ENCODE measurements around the gene SYT9.

Gene SYT9

DNA sequence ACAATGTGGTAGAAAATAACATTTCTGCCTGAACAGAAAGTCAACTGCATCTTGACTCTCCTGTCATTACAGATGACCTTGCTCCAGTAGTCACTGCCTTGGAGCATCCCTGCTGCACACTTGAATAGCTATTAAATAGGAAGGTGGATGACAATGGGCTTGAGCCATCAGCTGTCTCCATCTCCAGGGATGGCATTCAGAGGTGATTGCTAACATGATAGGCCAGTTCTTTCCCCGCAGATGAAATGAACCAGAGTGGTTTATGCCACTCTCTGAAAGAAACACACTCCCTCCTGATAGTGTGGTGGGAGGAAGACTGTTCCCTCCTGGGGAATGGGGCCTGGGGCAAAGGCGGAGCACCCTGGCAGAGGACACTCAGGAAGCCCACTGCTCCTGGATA is 176.5 kb downstream of the SYT9 start:
- DNase-seq: no peak

GRCh38 chr11:7430496-7430895 is 178.8 kb downstream of the SYT9 start:
- no peak for DNase-seq

GRCh38 chr11:7435176-7435575 is 183.5 kb downstream of the SYT9 start:
- DNase-seq: no peak

- no peak for DNase-seq
Observed at GRCh38 chr11:7436146-7436545, 184.4 kb downstream of the SYT9 start.

- no peak for DNase-seq
Observed at GRCh38 chr11:7436657-7437056, 185.0 kb downstream of the SYT9 start.

- no peak for DNase-seq
Observed at GRCh38 chr11:7437696-7438095, 186.0 kb downstream of the SYT9 start.

- no peak for DNase-seq
Observed at GRCh38 chr11:7439746-7440320, 188.1 kb downstream of the SYT9 start.

- DNase-seq: peak; percentile 41
Observed at GRCh38 chr11:7442588-7443215, 191.0 kb downstream of the SYT9 start.

DNA sequence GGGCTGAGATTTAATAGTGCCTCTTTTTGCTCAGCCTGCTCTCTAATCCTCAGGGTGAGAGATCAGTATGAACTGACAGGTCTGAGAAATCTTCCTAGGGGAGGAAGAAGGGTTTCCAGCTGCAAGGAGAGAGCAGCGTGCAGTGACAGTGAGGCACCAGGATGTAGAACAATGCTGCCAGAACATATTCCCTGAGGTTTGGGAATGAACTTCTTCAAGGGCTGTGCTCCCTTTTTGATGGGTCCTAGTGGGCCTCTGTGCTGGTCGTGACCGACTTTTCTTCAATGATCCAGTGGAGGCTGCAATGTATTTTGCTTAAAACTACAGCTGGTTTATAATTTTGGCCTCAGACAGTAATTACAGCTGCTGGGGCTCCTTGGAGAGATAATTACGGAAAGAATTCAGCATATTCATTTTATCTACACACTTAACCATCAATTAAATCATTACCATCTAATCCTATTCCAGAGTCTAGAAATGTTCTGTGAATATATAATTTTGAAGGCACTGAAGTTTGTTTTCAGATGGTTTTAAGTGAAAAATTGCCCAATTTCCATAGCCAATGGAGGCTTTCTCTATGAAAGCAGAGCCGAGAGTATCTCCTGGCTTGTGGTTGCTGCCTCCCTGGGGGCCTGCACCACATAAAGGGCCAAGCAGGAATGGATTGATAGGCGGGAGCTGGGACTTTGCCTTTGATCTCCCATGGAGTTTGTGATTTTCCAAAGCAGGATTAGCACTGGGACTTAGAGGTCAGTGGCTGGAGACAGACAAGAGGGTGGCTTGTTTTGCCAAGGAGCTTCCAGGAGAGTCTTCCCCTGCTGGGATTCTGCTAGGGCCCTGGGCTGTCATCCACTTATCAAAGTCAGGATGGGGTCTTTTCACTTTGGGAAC is 192.6 kb downstream of the SYT9 start:
- no peak for DNase-seq

GRCh38 chr11:7445564-7445963 is 193.9 kb downstream of the SYT9 start:
- no peak for DNase-seq

GRCh38 chr11:7448201-7448600 is 196.5 kb downstream of the SYT9 start:
- DNase-seq: no peak

GRCh38 chr11:7449211-7449840 is 197.6 kb downstream of the SYT9 start:
- no peak for DNase-seq

- no peak for DNase-seq
Observed at GRCh38 chr11:7449841-7450214, 198.1 kb downstream of the SYT9 start.

GRCh38 chr11:7450836-7451235 is 199.1 kb downstream of the SYT9 start:
- DNase-seq: no peak

- DNase-seq: no peak
Observed at GRCh38 chr11:7451520-7451919, 199.8 kb downstream of the SYT9 start.

DNA sequence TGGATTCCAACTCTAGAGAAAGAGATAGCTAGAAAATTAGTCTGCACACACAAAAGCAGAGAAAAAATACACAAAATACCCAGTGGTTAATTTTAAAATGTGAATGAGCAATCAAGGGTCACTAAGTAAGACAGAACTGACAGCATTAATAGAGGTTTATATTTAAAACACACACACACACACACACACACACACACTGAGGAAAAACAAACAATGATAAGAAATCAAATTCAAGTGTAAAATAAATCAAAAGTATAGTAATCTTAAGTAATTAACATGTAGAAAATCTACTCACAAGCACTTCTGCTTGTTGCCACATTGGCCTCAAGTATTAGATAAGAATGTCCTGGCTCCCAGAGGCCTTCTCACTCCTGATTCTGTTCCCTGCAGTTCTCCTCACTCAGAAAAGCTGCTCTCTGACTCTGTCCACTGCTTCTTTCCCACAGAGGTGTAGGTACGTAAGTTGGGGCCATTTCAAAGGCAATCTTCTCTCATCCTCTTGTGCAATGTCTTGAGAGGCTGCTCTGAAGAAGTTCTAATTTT is 200.3 kb downstream of the SYT9 start:
- DNase-seq: no peak

DNA sequence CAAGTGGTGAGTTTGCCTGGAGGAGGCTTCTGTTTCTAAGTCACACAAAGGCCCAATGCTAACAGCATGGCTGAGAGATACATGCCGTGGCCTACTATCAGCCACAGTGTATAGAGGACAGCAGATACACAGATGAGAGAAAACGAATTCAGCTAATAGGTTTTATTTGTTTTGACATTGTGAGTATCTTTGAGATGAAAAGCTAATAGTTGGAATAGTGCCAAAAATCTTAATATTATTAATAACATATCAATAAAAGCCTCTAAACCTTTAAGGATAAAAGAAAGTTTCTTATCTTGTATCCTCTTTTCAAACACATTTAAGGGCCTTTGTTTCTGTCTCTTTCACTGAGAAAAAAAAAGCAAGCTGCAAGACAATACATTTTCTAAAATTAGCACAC is 203.2 kb downstream of the SYT9 start:
- no peak for DNase-seq

DNA sequence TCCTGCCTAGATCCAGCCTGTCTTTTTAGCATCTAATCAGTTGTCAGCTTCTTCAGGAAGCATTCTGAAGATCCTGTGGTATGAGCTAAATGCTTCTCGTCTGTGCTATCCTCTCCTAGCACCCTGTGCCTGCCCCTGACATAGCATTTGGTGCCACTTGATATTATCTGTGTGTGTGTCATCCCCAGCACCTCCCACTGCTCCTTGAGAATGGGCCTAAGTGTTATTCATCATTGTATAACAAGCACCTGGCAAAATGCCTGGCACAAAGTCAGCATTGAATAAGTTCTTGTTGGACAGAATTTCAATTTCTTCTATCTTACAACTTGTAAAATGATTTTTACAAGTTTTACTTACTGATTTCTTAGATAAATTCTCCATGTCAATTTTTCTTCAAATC is 205.5 kb downstream of the SYT9 start:
- DNase-seq: no peak

DNA sequence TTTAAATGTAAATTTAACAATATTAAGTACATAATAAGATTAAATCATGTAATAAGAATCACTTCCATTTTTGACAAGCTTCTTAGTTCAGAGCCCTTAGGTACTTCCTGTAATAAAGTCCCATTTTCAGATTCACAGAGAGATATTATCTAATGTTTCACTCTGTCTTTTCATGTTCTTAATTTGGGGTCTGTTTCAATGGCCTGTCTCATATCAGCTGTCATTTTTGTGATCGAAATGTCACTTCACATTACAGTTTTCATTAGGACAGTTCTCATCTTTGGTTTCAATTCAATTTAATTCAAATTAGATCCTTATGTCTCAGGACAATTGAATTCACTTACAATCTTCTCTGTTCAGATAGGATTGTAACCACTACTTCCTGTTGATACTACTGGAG is 211.0 kb downstream of the SYT9 start:
- DNase-seq: no peak

DNA sequence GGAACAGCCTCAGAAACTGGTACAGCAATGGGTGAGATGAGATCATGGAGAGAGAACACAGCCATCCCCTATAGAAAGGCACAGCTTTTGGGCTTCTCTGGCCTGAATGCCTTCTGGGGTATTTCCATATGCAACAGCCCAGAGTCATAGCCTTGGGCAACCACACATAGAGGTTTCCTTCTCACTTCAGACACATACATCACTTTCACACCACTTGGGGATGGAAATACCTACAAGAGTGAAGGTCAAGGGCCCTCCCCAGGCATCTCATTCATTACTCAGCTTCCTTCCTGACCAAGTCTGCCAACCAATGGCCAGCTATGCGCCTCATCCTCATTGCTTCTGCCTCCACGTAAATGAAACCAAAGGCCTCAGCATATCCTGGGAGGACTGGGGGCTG is 215.9 kb downstream of the SYT9 start:
- DNase-seq: no peak

- no peak for DNase-seq
Observed at GRCh38 chr11:7469351-7469865, 217.7 kb downstream of the SYT9 start.

DNA sequence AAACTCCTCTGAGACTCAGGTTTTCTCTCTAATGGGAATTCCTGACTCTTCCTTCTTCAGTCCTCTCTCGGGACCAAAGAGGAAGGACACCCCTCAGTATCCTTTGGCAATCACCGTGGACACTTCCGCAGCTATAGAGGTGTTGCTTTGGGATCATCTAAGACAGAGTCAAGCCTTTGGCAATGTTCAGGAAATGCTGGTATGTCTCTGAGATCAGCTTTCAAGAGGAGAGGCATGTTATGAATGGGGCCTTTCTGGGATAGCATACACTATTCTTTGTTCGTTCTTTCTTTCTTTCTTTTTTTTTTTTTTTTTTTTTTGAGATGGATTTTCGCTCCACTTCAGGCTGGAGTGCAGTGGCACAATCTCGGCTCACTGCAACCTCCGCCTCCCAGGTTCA is 219.4 kb downstream of the SYT9 start:
- DNase-seq: no peak

DNA sequence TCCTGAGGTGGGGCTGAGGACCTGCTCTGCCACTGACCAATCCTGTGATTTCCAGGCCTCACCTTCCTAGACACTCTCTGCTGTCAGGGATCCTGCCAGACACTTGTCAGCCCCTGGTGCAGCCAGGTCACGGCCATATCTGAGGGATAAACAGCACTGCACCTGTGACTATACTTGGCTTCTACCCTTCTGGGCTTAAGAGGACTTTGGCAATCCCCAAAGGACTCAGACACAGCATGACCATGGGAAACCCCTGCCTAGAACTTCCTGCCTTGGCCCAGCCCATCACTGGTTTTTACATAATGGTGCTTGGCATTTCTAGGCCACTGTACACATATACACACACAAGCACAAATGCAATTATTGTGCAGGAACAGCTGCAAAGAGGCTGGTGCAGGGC is 222.0 kb downstream of the SYT9 start:
- no peak for DNase-seq

Measured in central memory CD4-positive, alpha-beta T cell (primary cell).